ENCODE results near the gene LUC7L2.

- TF ChIP-seq CTCF (IDR thresholded peaks at IDR 0.05): no peak
- TF ChIP-seq POLR2A (IDR thresholded peaks at IDR 0.05): no peak
Measured at GRCh38 chr7:139394540-139394939, 34.8 kb downstream of the LUC7L2 start.

All from breast epithelium (tissue), 3 donors.